Endothelial cell (in vitro differentiated cells): ENCODE measurements around the gene CERS4. TPM values are rescaled to one million over a fixed set of nuclear protein-coding genes. Genes with fewer than 3 reads are reported as not detected.

Experiments
- DNase-seq: peaks from one replicate; pipeline ENCODE4 v3.0.0; 2021; ENCODE audit warnings: low spot score
- H3K27ac Mint-ChIP-seq: one replicate; pipeline ENCODE4 v1.8.0; 2021; ENCODE audit warnings: mixed read lengths, inconsistent platforms; ENCODE audit not compliant: unreplicated experiment
- H3K27me3 Mint-ChIP-seq: one replicate; pipeline ENCODE4 v1.8.0; 2021; ENCODE audit warnings: mild to moderate bottlenecking, moderate library complexity, mixed read lengths, inconsistent platforms; ENCODE audit not compliant: unreplicated experiment
- H3K36me3 Mint-ChIP-seq: one replicate; pipeline ENCODE4 v1.8.0; 2021; ENCODE audit warnings: mild to moderate bottlenecking, low read depth, mixed read lengths, inconsistent platforms; ENCODE audit not compliant: unreplicated experiment
- H3K4me1 Mint-ChIP-seq: one replicate; pipeline ENCODE4 v1.8.0; 2021; ENCODE audit warnings: mild to moderate bottlenecking, mixed read lengths, inconsistent platforms; ENCODE audit not compliant: unreplicated experiment
- H3K4me3 Mint-ChIP-seq: one replicate; pipeline ENCODE4 v1.8.0; 2021; ENCODE audit warnings: mild to moderate bottlenecking, mixed read lengths, inconsistent platforms; ENCODE audit not compliant: unreplicated experiment
- H3K9me3 Mint-ChIP-seq: one replicate; pipeline ENCODE4 v1.8.0; 2021; ENCODE audit warnings: mixed read lengths, inconsistent platforms; ENCODE audit not compliant: unreplicated experiment
- CTCF ChIP-seq: fragments of 200-600 bp; sonication (generic); IDR thresholded peaks from one replicate; pipeline ENCODE4 v1.5.0; 2021; ENCODE audit warnings: antibody characterized with exemption; ENCODE audit not compliant: unreplicated experiment
- total RNA-seq: library from RNA; stranded (reverse); fragmentation: NEBNext Ultra II Directional; extraction: Animal tissue kit (Norgen Biotek cat#: 25700); gene quantifications from one replicate; pipeline ENCODE4 v1.2.1, GENCODE V29; 2021; ENCODE audit not compliant: unreplicated experiment

CERS4 gene
- total RNA-seq, 1 donor from 2014 or later = 34.2 TPM

- Mint-ChIP-seq H3K36me3 (peaks cover 16% of the 10 kb centered on the region), H3K4me3 (peak overlapping the region; percentile 95), H3K4me1 (peaks cover 39% of the 10 kb centered on the region), H3K27ac (peak overlapping the region; percentile 66), H3K27me3 (peaks cover 9% of the 10 kb centered on the region), H3K9me3 (no peaks in the 10 kb centered on the region)
- peak; percentile 11 for DNase-seq
- TF ChIP-seq CTCF = no peak
These were observed 98.3 kb downstream of the CERS4 start for GRCh38 chr19:8307400-8307964.

GRCh38 chr19:8307965-8308866, 99.0 kb downstream of the CERS4 start, which contains the start of gene CD320:
TSS of gene CD320 (minus strand) at chr19:8308358. CDS start at chr19:8308290, 68 bp downstream.
- Mint-ChIP-seq H3K4me1 (peaks cover 39% of the 10 kb centered on the region), H3K27me3 (peaks cover 9% of the 10 kb centered on the region), H3K9me3 (no peaks in the 10 kb centered on the region), H3K4me3 (peak within 1 kb of the TSS; percentile 95), H3K27ac (peak within 1 kb of the TSS; percentile 66), H3K36me3 (peaks cover 16% of the 10 kb centered on the region)
- peak; percentile 87 for DNase-seq
- TF ChIP-seq CTCF = no peak

GRCh38 chr19:8308891-8309291, 99.7 kb downstream of the CERS4 start:
- no peak for TF ChIP-seq CTCF
- DNase-seq = peak; percentile 5
- Mint-ChIP-seq H3K36me3 (peaks cover 16% of the 10 kb centered on the region), H3K4me3 (peak overlapping the region; percentile 93), H3K4me1 (peaks cover 42% of the 10 kb centered on the region), H3K27me3 (peaks cover 9% of the 10 kb centered on the region), H3K27ac (peak overlapping the region; percentile 59), H3K9me3 (no peaks in the 10 kb centered on the region)

- no peak overlapping the region for H3K4me3 Mint-ChIP-seq
- DNase-seq = peak; percentile 1
- peaks cover 53% of the 10 kb centered on the region for H3K4me1 Mint-ChIP-seq
- no peak overlapping the region for H3K27ac Mint-ChIP-seq
- H3K27me3 Mint-ChIP-seq = peaks cover 11% of the 10 kb centered on the region
- peaks cover 13% of the 10 kb centered on the region for H3K36me3 Mint-ChIP-seq
- no peaks in the 10 kb centered on the region for H3K9me3 Mint-ChIP-seq
- no peak for TF ChIP-seq CTCF
These were observed 101.3 kb downstream of the CERS4 start for GRCh38 chr19:8310342-8311055.
